NCI-H1048 (cell line): ENCODE measurements around the gene C1orf115.
A peak's percentile ranks its signal among the peaks of the same experiment; 100 is the strongest.
"Not testable (repeated sequence)": the region's sequence is repeated elsewhere in the genome, so short reads cannot be mapped to it uniquely, and the experiment has no call there.

Experiments used
- DNase-seq: peaks from one replicate; lab custom pipeline; 2025; lab: John Stamatoyannopoulos, UW

The C1orf115 gene

GRCh38 chr1:220690140-220691052 lies at the start of gene C1orf115:
Gene C1orf115, plus strand, starts transcription at chr1:220690363. Its CDS starts 40 bp downstream, at chr1:220690403.
- DNase-seq, result peak; percentile 93

- no peak for DNase-seq
Observed at GRCh38 chr1:220642285-220642684, 47.9 kb upstream of the C1orf115 start.

- DNase-seq, result no peak
Observed at GRCh38 chr1:220652995-220653394, 37.2 kb upstream of the C1orf115 start.

GRCh38 chr1:220655509-220655908 lies 34.7 kb upstream of the C1orf115 start:
- DNase-seq, result no peak

- no peak for DNase-seq
Observed at GRCh38 chr1:220655961-220656740, 34.0 kb upstream of the C1orf115 start.

- DNase-seq, result no peak
Observed at GRCh38 chr1:220666349-220666748, 23.8 kb upstream of the C1orf115 start.

GRCh38 chr1:220669005-220669404 lies 21.2 kb upstream of the C1orf115 start:
- DNase-seq, result no peak

GRCh38 chr1:220670365-220670764 lies 19.8 kb upstream of the C1orf115 start:
- no peak for DNase-seq

- DNase-seq, result no peak
Observed at GRCh38 chr1:220673921-220674320, 16.2 kb upstream of the C1orf115 start.

GRCh38 chr1:220677251-220677650 lies 12.9 kb upstream of the C1orf115 start:
- no peak for DNase-seq

- no peak for DNase-seq
Observed at GRCh38 chr1:220680085-220680687, 10.0 kb upstream of the C1orf115 start.

GRCh38 chr1:220681220-220681880 lies 8.8 kb upstream of the C1orf115 start:
- no peak for DNase-seq

GRCh38 chr1:220682901-220683576 lies 7.1 kb upstream of the C1orf115 start:
- no peak for DNase-seq

GRCh38 chr1:220683716-220684115 lies 6.4 kb upstream of the C1orf115 start:
- DNase-seq, result not testable (repeated sequence)

GRCh38 chr1:220684890-220685289 lies 5.3 kb upstream of the C1orf115 start:
- DNase-seq, result no peak

- DNase-seq, result no peak
Observed at GRCh38 chr1:220685879-220686278, 4.3 kb upstream of the C1orf115 start.

- no peak for DNase-seq
Observed at GRCh38 chr1:220687809-220688208, 2.4 kb upstream of the C1orf115 start.

- no peak for DNase-seq
Observed at GRCh38 chr1:220689666-220690065, 497 bp upstream of the C1orf115 start.

GRCh38 chr1:220691053-220691684 lies 1.0 kb downstream of the C1orf115 start:
- DNase-seq, result no peak

- no peak for DNase-seq
Observed at GRCh38 chr1:220692436-220693228, 2.5 kb downstream of the C1orf115 start.
